ENCODE data around the gene EPC2.
A peak's percentile ranks its signal among the peaks of the same experiment; 100 is the strongest.

The EPC2 gene

GRCh38 chr2:148737742-148738141 lies 93.2 kb downstream of the EPC2 start:
- Histone ChIP-seq H3K36me3 (ENCODE audit: control insufficient read depth, insufficient read depth, low read length, severe bottlenecking) (no peaks in the 10 kb centered on the region), H3K9ac (ENCODE audit: low read length) (no peak overlapping the region), H3K9me3 (ENCODE audit: control insufficient read depth, low read length) (no peaks in the 10 kb centered on the region), H3K4me1 (ENCODE audit: control insufficient read depth, insufficient read depth, low read length) (no peaks in the 10 kb centered on the region), H3K27me3 (replicated peaks; ENCODE audit: control insufficient read depth, insufficient read depth, low read length) (no peaks in the 10 kb centered on the region), H3K4me3 (ENCODE audit: low read length) (no peak overlapping the region)
- DNase-seq (ENCODE audit: low read depth), result no peak

- H3K4me3 ChIP-seq (ENCODE audit: low read length), result no peak overlapping the region
- H3K36me3 ChIP-seq (ENCODE audit: control insufficient read depth, insufficient read depth, low read length, severe bottlenecking), result no peaks in the 10 kb centered on the region
- H3K9ac ChIP-seq (ENCODE audit: low read length), result no peak overlapping the region
- no peak for DNase-seq (ENCODE audit: low read depth)
- H3K4me1 ChIP-seq (ENCODE audit: control insufficient read depth, insufficient read depth, low read length), result no peaks in the 10 kb centered on the region
- H3K9me3 ChIP-seq (ENCODE audit: control insufficient read depth, low read length), result no peaks in the 10 kb centered on the region
- H3K27me3 ChIP-seq (replicated peaks; ENCODE audit: control insufficient read depth, insufficient read depth, low read length), result no peaks in the 10 kb centered on the region
Measured at GRCh38 chr2:148739454-148740105, 95.0 kb downstream of the EPC2 start.

- Histone ChIP-seq H3K27me3 (replicated peaks; ENCODE audit: control insufficient read depth, insufficient read depth, low read length) (no peaks in the 10 kb centered on the region), H3K4me1 (ENCODE audit: control insufficient read depth, insufficient read depth, low read length) (no peaks in the 10 kb centered on the region), H3K36me3 (ENCODE audit: control insufficient read depth, insufficient read depth, low read length, severe bottlenecking) (no peaks in the 10 kb centered on the region), H3K4me3 (ENCODE audit: low read length) (no peak overlapping the region), H3K9me3 (ENCODE audit: control insufficient read depth, low read length) (no peaks in the 10 kb centered on the region), H3K9ac (ENCODE audit: low read length) (no peak overlapping the region)
- DNase-seq (ENCODE audit: low read depth), result no peak
Measured at GRCh38 chr2:148742373-148742772, 97.8 kb downstream of the EPC2 start.

- no peak for DNase-seq (ENCODE audit: low read depth)
- H3K36me3 ChIP-seq (ENCODE audit: control insufficient read depth, insufficient read depth, low read length, severe bottlenecking), result no peaks in the 10 kb centered on the region
- no peak overlapping the region for H3K9ac ChIP-seq (ENCODE audit: low read length)
- no peak overlapping the region for H3K4me3 ChIP-seq (ENCODE audit: low read length)
- H3K9me3 ChIP-seq (ENCODE audit: control insufficient read depth, low read length), result no peaks in the 10 kb centered on the region
- no peaks in the 10 kb centered on the region for H3K27me3 ChIP-seq (replicated peaks; ENCODE audit: control insufficient read depth, insufficient read depth, low read length)
- no peaks in the 10 kb centered on the region for H3K4me1 ChIP-seq (ENCODE audit: control insufficient read depth, insufficient read depth, low read length)
Measured at GRCh38 chr2:148745151-148745851, 100.8 kb downstream of the EPC2 start.

GRCh38 chr2:148746973-148747372 lies 102.4 kb downstream of the EPC2 start:
- Histone ChIP-seq H3K4me3 (ENCODE audit: low read length) (no peak overlapping the region), H3K9me3 (ENCODE audit: control insufficient read depth, low read length) (no peaks in the 10 kb centered on the region), H3K27me3 (replicated peaks; ENCODE audit: control insufficient read depth, insufficient read depth, low read length) (no peaks in the 10 kb centered on the region), H3K9ac (ENCODE audit: low read length) (no peak overlapping the region), H3K4me1 (ENCODE audit: control insufficient read depth, insufficient read depth, low read length) (no peaks in the 10 kb centered on the region), H3K36me3 (ENCODE audit: control insufficient read depth, insufficient read depth, low read length, severe bottlenecking) (no peaks in the 10 kb centered on the region)
- DNase-seq (ENCODE audit: low read depth), result no peak

GRCh38 chr2:148751907-148752306 lies 107.4 kb downstream of the EPC2 start:
- H3K4me1 ChIP-seq (ENCODE audit: control insufficient read depth, insufficient read depth, low read length), result peaks cover 4% of the 10 kb centered on the region
- no peaks in the 10 kb centered on the region for H3K9me3 ChIP-seq (ENCODE audit: control insufficient read depth, low read length)
- H3K9ac ChIP-seq (ENCODE audit: low read length), result no peak overlapping the region
- no peak overlapping the region for H3K4me3 ChIP-seq (ENCODE audit: low read length)
- DNase-seq (ENCODE audit: low read depth), result no peak
- H3K36me3 ChIP-seq (ENCODE audit: control insufficient read depth, insufficient read depth, low read length, severe bottlenecking), result peaks cover 15% of the 10 kb centered on the region
- H3K27me3 ChIP-seq (replicated peaks; ENCODE audit: control insufficient read depth, insufficient read depth, low read length), result no peaks in the 10 kb centered on the region

GRCh38 chr2:148752977-148753376 lies 108.4 kb downstream of the EPC2 start:
- Histone ChIP-seq H3K4me3 (ENCODE audit: low read length) (no peak overlapping the region), H3K36me3 (ENCODE audit: control insufficient read depth, insufficient read depth, low read length, severe bottlenecking) (peaks cover 15% of the 10 kb centered on the region), H3K9me3 (ENCODE audit: control insufficient read depth, low read length) (no peaks in the 10 kb centered on the region), H3K27me3 (replicated peaks; ENCODE audit: control insufficient read depth, insufficient read depth, low read length) (no peaks in the 10 kb centered on the region), H3K4me1 (ENCODE audit: control insufficient read depth, insufficient read depth, low read length) (peaks cover 4% of the 10 kb centered on the region), H3K9ac (ENCODE audit: low read length) (no peak overlapping the region)
- no peak for DNase-seq (ENCODE audit: low read depth)

- no peaks in the 10 kb centered on the region for H3K9me3 ChIP-seq (ENCODE audit: control insufficient read depth, low read length)
- no peak overlapping the region for H3K9ac ChIP-seq (ENCODE audit: low read length)
- peaks cover 4% of the 10 kb centered on the region for H3K4me1 ChIP-seq (ENCODE audit: control insufficient read depth, insufficient read depth, low read length)
- H3K4me3 ChIP-seq (ENCODE audit: low read length), result no peak overlapping the region
- no peak for DNase-seq (ENCODE audit: low read depth)
- H3K36me3 ChIP-seq (ENCODE audit: control insufficient read depth, insufficient read depth, low read length, severe bottlenecking), result peaks cover 15% of the 10 kb centered on the region
- no peaks in the 10 kb centered on the region for H3K27me3 ChIP-seq (replicated peaks; ENCODE audit: control insufficient read depth, insufficient read depth, low read length)
Measured at GRCh38 chr2:148754864-148755263, 110.3 kb downstream of the EPC2 start.

- peak; percentile 57 for DNase-seq (ENCODE audit: low read depth)
- H3K4me1 ChIP-seq (ENCODE audit: control insufficient read depth, insufficient read depth, low read length), result peaks cover 4% of the 10 kb centered on the region
- no peaks in the 10 kb centered on the region for H3K27me3 ChIP-seq (replicated peaks; ENCODE audit: control insufficient read depth, insufficient read depth, low read length)
- H3K9me3 ChIP-seq (ENCODE audit: control insufficient read depth, low read length), result no peaks in the 10 kb centered on the region
- H3K36me3 ChIP-seq (ENCODE audit: control insufficient read depth, insufficient read depth, low read length, severe bottlenecking), result peaks cover 15% of the 10 kb centered on the region
- no peak overlapping the region for H3K9ac ChIP-seq (ENCODE audit: low read length)
- no peak overlapping the region for H3K4me3 ChIP-seq (ENCODE audit: low read length)
Measured at GRCh38 chr2:148756292-148756975, 111.9 kb downstream of the EPC2 start.

GRCh38 chr2:148764815-148765214 lies 120.3 kb downstream of the EPC2 start:
- DNase-seq (ENCODE audit: low read depth), result no peak

GRCh38 chr2:148770047-148770446 lies 125.5 kb downstream of the EPC2 start:
- no peak for DNase-seq (ENCODE audit: low read depth)
- Histone ChIP-seq H3K36me3 (ENCODE audit: control insufficient read depth, insufficient read depth, low read length, severe bottlenecking) (peaks cover 47% of the 10 kb centered on the region), H3K9me3 (ENCODE audit: control insufficient read depth, low read length) (no peaks in the 10 kb centered on the region), H3K9ac (ENCODE audit: low read length) (no peak overlapping the region), H3K27me3 (replicated peaks; ENCODE audit: control insufficient read depth, insufficient read depth, low read length) (no peaks in the 10 kb centered on the region), H3K4me1 (ENCODE audit: control insufficient read depth, insufficient read depth, low read length) (peaks cover 8% of the 10 kb centered on the region), H3K4me3 (ENCODE audit: low read length) (no peak overlapping the region)

More at GRCh38 chr2:148764815-148765214, 120.3 kb downstream of the EPC2 start:
- no peaks in the 10 kb centered on the region for H3K4me1 ChIP-seq (ENCODE audit: control insufficient read depth, insufficient read depth, low read length)
- no peaks in the 10 kb centered on the region for H3K27me3 ChIP-seq (replicated peaks; ENCODE audit: control insufficient read depth, insufficient read depth, low read length)
- H3K9me3 ChIP-seq (ENCODE audit: control insufficient read depth, low read length), result no peaks in the 10 kb centered on the region
- peaks cover 30% of the 10 kb centered on the region for H3K36me3 ChIP-seq (ENCODE audit: control insufficient read depth, insufficient read depth, low read length, severe bottlenecking)
- H3K4me3 ChIP-seq (ENCODE audit: low read length), result no peak overlapping the region
- no peak overlapping the region for H3K9ac ChIP-seq (ENCODE audit: low read length)
